DOHH2 (cell line): ENCODE results near the gene IGF1R.

Experiments used
- CTCF ChIP-seq: fragments of 200-600 bp; sonication (generic); IDR thresholded peaks from one replicate; pipeline ENCODE4 v1.5.1; 2014; ENCODE audit warnings: antibody characterized with exemption, mild to moderate bottlenecking, low read depth, low read length; ENCODE audit not compliant: poor library complexity, severe bottlenecking
- EZH2phosphoT487 ChIP-seq: fragments of 200-600 bp; sonication (generic); IDR thresholded peaks from 2 replicates; pipeline ENCODE4 v1.6.1; 2017; ENCODE audit warnings: borderline replicate concordance, mild to moderate bottlenecking, antibody characterized with exemption, low read length, moderate library complexity, mixed read lengths

- no peak for TF ChIP-seq CTCF
- no peak for TF ChIP-seq EZH2phosphoT487
Observed at GRCh38 chr15:98655732-98656131, 7.4 kb downstream of the IGF1R start.
